ENCODE data around the gene RER1.

Gene RER1

GRCh38 chr1:2433936-2434655 is 42.5 kb downstream of the RER1 start:
- H3K36me3 ChIP-seq: no peaks in the 10 kb centered on the region

GRCh38 chr1:2435091-2435490 is 43.5 kb downstream of the RER1 start:
- Histone ChIP-seq H3K4me1 (no peaks in the 10 kb centered on the region), H3K36me3 (no peaks in the 10 kb centered on the region), H3K9me3 (peaks cover 0 to 2% (median under 1%) of the 10 kb centered on the region in 3 donors), H3K27ac (no peak overlapping the region), H3K4me3 (no peak overlapping the region), H3K27me3 (peaks cover 0 to 92% of the 10 kb centered on the region in 2 donors)
- intact Hi-C loops (cut with DNase I; ENCODE audit: low total_unique reads): loop anchor here (5.0 kb wide), 1 partner anchor 67 kb away; no protein-coding TSS in a partner anchor
- no peak for TF ChIP-seq CTCF (IDR thresholded peaks at IDR 0.05)
- no peak for DNase-seq

More at GRCh38 chr1:2433936-2434655, 42.5 kb downstream of the RER1 start:
- DNase-seq: no peak
- no peak for TF ChIP-seq CTCF (IDR thresholded peaks at IDR 0.05)
- Histone ChIP-seq H3K27ac (no peak overlapping the region), H3K4me1 (no peaks in the 10 kb centered on the region), H3K4me3 (no peak overlapping the region), H3K9me3 (peaks cover 0 to 12% (median 7%) of the 10 kb centered on the region in 3 donors), H3K27me3 (peaks cover 0 to 93% of the 10 kb centered on the region in 2 donors)
- intact Hi-C loops (cut with DNase I; ENCODE audit: low total_unique reads): no loop called here

GRCh38 chr1:2435746-2436355 is 44.2 kb downstream of the RER1 start:
- no peak overlapping the region for H3K4me3 ChIP-seq
- no peaks in the 10 kb centered on the region for H3K9me3 ChIP-seq
- no peak for TF ChIP-seq CTCF (IDR thresholded peaks at IDR 0.05)
- DNase-seq: no peak
- H3K4me1 ChIP-seq: no peaks in the 10 kb centered on the region
- intact Hi-C loops (cut with DNase I; ENCODE audit: low total_unique reads): loop anchor here (5.0 kb wide), 1 partner anchor 66 kb away; no protein-coding TSS in a partner anchor
- H3K27ac ChIP-seq: no peak overlapping the region
- H3K27me3 ChIP-seq: peaks cover 0 to 89% of the 10 kb centered on the region in 2 donors
- H3K36me3 ChIP-seq: no peaks in the 10 kb centered on the region

- no peak for TF ChIP-seq CTCF (IDR thresholded peaks at IDR 0.05)
- H3K27me3 ChIP-seq: peaks cover 0 to 89% of the 10 kb centered on the region in 2 donors
- no peaks in the 10 kb centered on the region for H3K36me3 ChIP-seq
- intact Hi-C loops (cut with DNase I; ENCODE audit: low total_unique reads): loop anchor here (5.0 kb wide), 1 partner anchor 65 kb away; no protein-coding TSS in a partner anchor
- no peaks in the 10 kb centered on the region for H3K9me3 ChIP-seq
- H3K4me3 ChIP-seq: no peak overlapping the region
- H3K4me1 ChIP-seq: no peaks in the 10 kb centered on the region
- H3K27ac ChIP-seq: no peak overlapping the region
- no peak for DNase-seq
Observed at GRCh38 chr1:2436876-2437275, 45.2 kb downstream of the RER1 start.

GRCh38 chr1:2437617-2438016 is 46.0 kb downstream of the RER1 start:
- Histone ChIP-seq H3K27me3 (peaks cover 0 to 89% of the 10 kb centered on the region in 2 donors), H3K4me1 (no peaks in the 10 kb centered on the region), H3K36me3 (no peaks in the 10 kb centered on the region), H3K27ac (no peak overlapping the region), H3K4me3 (no peak overlapping the region), H3K9me3 (no peaks in the 10 kb centered on the region)
- no peak for TF ChIP-seq CTCF (IDR thresholded peaks at IDR 0.05)
- intact Hi-C loops (cut with DNase I; ENCODE audit: low total_unique reads): loop anchor here (5.0 kb wide), 1 partner anchor 65 kb away; no protein-coding TSS in a partner anchor
- no peak for DNase-seq
